Stimulated activated CD8-positive, alpha-beta memory T cell treated with anti-CD3 and anti-CD28 coated beads, Interleukin-2, amount 100 ng/mL, for 1 hour (primary cell): ENCODE measurements around the gene MASTL.
"Not testable (repeated sequence)": the region's sequence is repeated elsewhere in the genome, so short reads cannot be mapped to it uniquely, and the experiment has no call there.

Experiments used
- DNase-seq, 2 donors: peaks; one replicate each; pipeline ENCODE4 v3.0.0-alpha.2; 2020; ENCODE audit warnings: low read depth in 2 of 2

Gene MASTL

GRCh38 chr10:27155066-27155754, at the start of gene MASTL:
TSS of gene MASTL (plus strand) at chr10:27155352. CDS start at chr10:27155427, 75 bp downstream.
- peak; percentile 91 to 92 for DNase-seq

GRCh38 chr10:27108165-27108564, 47.0 kb upstream of the MASTL start:
- no peak for DNase-seq

GRCh38 chr10:27134371-27134770, 20.8 kb upstream of the MASTL start:
- DNase-seq, result no peak

- no peak for DNase-seq
These were observed 16.9 kb upstream of the MASTL start for GRCh38 chr10:27138277-27138676.

GRCh38 chr10:27143686-27144085, 11.5 kb upstream of the MASTL start:
- DNase-seq, result no peak

GRCh38 chr10:27145937-27146336, 9.2 kb upstream of the MASTL start:
- no peak for DNase-seq

GRCh38 chr10:27147701-27148100, 7.5 kb upstream of the MASTL start:
- DNase-seq, result no peak

GRCh38 chr10:27150261-27150660, 4.9 kb upstream of the MASTL start:
- no peak for DNase-seq

GRCh38 chr10:27152687-27153086, 2.5 kb upstream of the MASTL start:
- no peak for DNase-seq

GRCh38 chr10:27153329-27153728, 1.8 kb upstream of the MASTL start:
- no peak for DNase-seq

- DNase-seq, result peak in 1 of 2 donors; percentile 5
These were observed 1.3 kb upstream of the MASTL start for GRCh38 chr10:27153845-27154193.

- not testable (repeated sequence) for DNase-seq
These were observed 1.4 kb downstream of the MASTL start for GRCh38 chr10:27156566-27156965.

- no peak for DNase-seq
These were observed 2.0 kb downstream of the MASTL start for GRCh38 chr10:27157150-27157549.

GRCh38 chr10:27158421-27158820, 3.3 kb downstream of the MASTL start:
- no peak for DNase-seq

- no peak for DNase-seq
These were observed 14.7 kb downstream of the MASTL start for GRCh38 chr10:27169849-27170248.

- DNase-seq, result no peak
These were observed 33.1 kb downstream of the MASTL start for GRCh38 chr10:27188259-27188658.

GRCh38 chr10:27188897-27189296, 33.7 kb downstream of the MASTL start:
- DNase-seq, result no peak

GRCh38 chr10:27190508-27190907, 35.4 kb downstream of the MASTL start:
- no peak for DNase-seq

- DNase-seq, result no peak
These were observed 37.1 kb downstream of the MASTL start for GRCh38 chr10:27192284-27192683.

GRCh38 chr10:27197980-27198620, 42.9 kb downstream of the MASTL start:
- no peak for DNase-seq

- no peak for DNase-seq
These were observed 48.7 kb downstream of the MASTL start for GRCh38 chr10:27203806-27204205.

GRCh38 chr10:27207350-27207749, 52.2 kb downstream of the MASTL start:
- no peak for DNase-seq

- DNase-seq, result peak in 1 of 2 donors; percentile 12
These were observed 68.8 kb downstream of the MASTL start for GRCh38 chr10:27223964-27224363.
